ENCODE results near the gene AGXT2.

Gene AGXT2

GRCh38 chr5:35087991-35088390, 40.2 kb upstream of the AGXT2 start (continued):
- TF ChIP-seq TSHZ2 (CRISPR knock-in tag; IDR thresholded peaks at IDR 0.05) (no peak), TCF4 (CRISPR knock-in tag; IDR thresholded peaks at IDR 0.05; ENCODE audit: borderline replicate concordance) (no peak), SNAI2 (CRISPR knock-in tag; IDR thresholded peaks at IDR 0.05) (no peak), CSDC2 (CRISPR knock-in tag; IDR thresholded peaks at IDR 0.05) (no peak), PPARA (CRISPR knock-in tag; IDR thresholded peaks at IDR 0.05; ENCODE audit: borderline replicate concordance) (no peak)

GRCh38 chr5:35083150-35083549, 35.4 kb upstream of the AGXT2 start:
- TF ChIP-seq TOX (CRISPR knock-in tag; IDR thresholded peaks at IDR 0.05; ENCODE audit: borderline replicate concordance) (no peak), ESRRG (CRISPR knock-in tag; IDR thresholded peaks at IDR 0.05) (no peak), ARNTL (CRISPR knock-in tag; IDR thresholded peaks at IDR 0.05; ENCODE audit: borderline replicate concordance, low read depth) (no peak), ZC3H10 (CRISPR knock-in tag; IDR thresholded peaks at IDR 0.05) (no peak), CREB5 (CRISPR knock-in tag; IDR thresholded peaks at IDR 0.05; ENCODE audit: low read depth) (no peak), CSDC2 (CRISPR knock-in tag; IDR thresholded peaks at IDR 0.05) (no peak), PATZ1 (CRISPR knock-in tag; IDR thresholded peaks at IDR 0.05; ENCODE audit: borderline replicate concordance) (no peak), SNAI2 (CRISPR knock-in tag; IDR thresholded peaks at IDR 0.05) (no peak), ZNF70 (CRISPR knock-in tag; IDR thresholded peaks at IDR 0.05) (no peak)
- no peak for ATAC-seq

- no peak for ATAC-seq
- no peak for TF ChIP-seq ZFP30 (CRISPR knock-in tag; IDR thresholded peaks at IDR 0.05)
- TF ChIP-seq SNAI2 (CRISPR knock-in tag; IDR thresholded peaks at IDR 0.05): no peak
- TF ChIP-seq PATZ1 (CRISPR knock-in tag; IDR thresholded peaks at IDR 0.05; ENCODE audit: borderline replicate concordance): no peak
- no peak for TF ChIP-seq CSDC2 (CRISPR knock-in tag; IDR thresholded peaks at IDR 0.05)
- TF ChIP-seq CSRNP3 (CRISPR knock-in tag; IDR thresholded peaks at IDR 0.05): no peak
- no peak for TF ChIP-seq CREB5 (CRISPR knock-in tag; IDR thresholded peaks at IDR 0.05; ENCODE audit: low read depth)
- TF ChIP-seq ZNF70 (CRISPR knock-in tag; IDR thresholded peaks at IDR 0.05): no peak
- no peak for TF ChIP-seq OSR1 (CRISPR knock-in tag; IDR thresholded peaks at IDR 0.05)
- no peak for TF ChIP-seq ZNF8 (CRISPR knock-in tag; IDR thresholded peaks at IDR 0.05)
- no peak for TF ChIP-seq ESRRG (CRISPR knock-in tag; IDR thresholded peaks at IDR 0.05)
- TF ChIP-seq TCF4 (CRISPR knock-in tag; IDR thresholded peaks at IDR 0.05; ENCODE audit: borderline replicate concordance): no peak
- TF ChIP-seq RARB (CRISPR knock-in tag; IDR thresholded peaks at IDR 0.05): no peak
- TF ChIP-seq PPARA (CRISPR knock-in tag; IDR thresholded peaks at IDR 0.05; ENCODE audit: borderline replicate concordance): no peak
- TF ChIP-seq ZNF565 (CRISPR knock-in tag; conservative IDR thresholded peaks at IDR 0.05; ENCODE audit: low read depth): no peak
- TF ChIP-seq ZC3H10 (CRISPR knock-in tag; IDR thresholded peaks at IDR 0.05): no peak
- TF ChIP-seq TOX (CRISPR knock-in tag; IDR thresholded peaks at IDR 0.05; ENCODE audit: borderline replicate concordance): no peak
- no peak for TF ChIP-seq BACH2 (CRISPR knock-in tag; IDR thresholded peaks at IDR 0.05; ENCODE audit: borderline replicate concordance)
Observed at GRCh38 chr5:35082530-35082929, 34.8 kb upstream of the AGXT2 start.
